ENCODE results near the gene TLL2. TPM values are rescaled to one million over a fixed set of nuclear protein-coding genes. Genes with fewer than 3 reads are reported as not detected.

Gene TLL2
- polyA plus RNA-seq, 1 experiment: 0.05 TPM

- ChIA-PET CTCF (interaction anchor here (1.5 to 1.9 kb wide), 2 partner anchors 10 to 25 kb away, joined by 4 to 8 read pairs; no protein-coding TSS in a partner anchor), POLR2A (no interaction called here)
- TF ChIP-seq CTCF (IDR thresholded peaks at IDR 0.05; ENCODE audit: insufficient read depth, low read depth, low read length): no peak
- H3K36me3 ChIP-seq (ENCODE audit: control insufficient read depth, insufficient read depth, low read length): no peaks in the 10 kb centered on the region
- peaks cover 4% of the 10 kb centered on the region; the same call in 1 of the 2 replicates for H3K27me3 ChIP-seq (ENCODE audit: control insufficient read depth, insufficient read depth, low read length)
- no peak overlapping the region for H3K4me3 ChIP-seq (ENCODE audit: low read depth, low read length)
- DNase-seq (ENCODE audit: low read depth): no peak
Observed at GRCh38 chr10:96400465-96400864, 113.3 kb downstream of the TLL2 start.

GRCh38 chr10:96397902-96398301 lies 115.8 kb downstream of the TLL2 start:
- DNase-seq (ENCODE audit: low read depth): no peak
- H3K36me3 ChIP-seq (ENCODE audit: control insufficient read depth, insufficient read depth, low read length): no peaks in the 10 kb centered on the region
- H3K27me3 ChIP-seq (ENCODE audit: control insufficient read depth, insufficient read depth, low read length): peaks cover 3% of the 10 kb centered on the region; the same call in 1 of the 2 replicates
- TF ChIP-seq CTCF (IDR thresholded peaks at IDR 0.05; ENCODE audit: insufficient read depth, low read depth, low read length): no peak
- H3K4me3 ChIP-seq (ENCODE audit: low read depth, low read length): no peak overlapping the region
- ChIA-PET CTCF (interaction anchor here (0.8 to 4.0 kb wide), 2 partner anchors 23 to 27 kb away, joined by 3 to 20 read pairs; no protein-coding TSS in a partner anchor), POLR2A (no interaction called here)

- H3K4me3 ChIP-seq (ENCODE audit: low read depth, low read length): no peak overlapping the region
- no peak for DNase-seq (ENCODE audit: low read depth)
- no peaks in the 10 kb centered on the region for H3K36me3 ChIP-seq (ENCODE audit: control insufficient read depth, insufficient read depth, low read length)
- H3K27me3 ChIP-seq (ENCODE audit: control insufficient read depth, insufficient read depth, low read length): peaks cover 2% of the 10 kb centered on the region; the same call in 1 of the 2 replicates
- ChIA-PET POLR2A (no interaction called here), CTCF (interaction anchor here (0.7 to 4.3 kb wide), 17 partner anchors 8 to 822 kb away, joined by 3 to 28 read pairs (median 5); partner anchors contain the start of gene TLL2)
- TF ChIP-seq CTCF (IDR thresholded peaks at IDR 0.05; ENCODE audit: insufficient read depth, low read depth, low read length): peak; percentile 89
Observed at GRCh38 chr10:96395931-96396877, 117.5 kb downstream of the TLL2 start.

- ChIA-PET POLR2A (no interaction called here), CTCF (interaction anchor here (0.8 to 3.4 kb wide), 3 partner anchors 16 to 125 kb away, joined by 3 to 13 read pairs (median 3); partner anchors contain the start of gene TLL2)
- Histone ChIP-seq H3K36me3 (ENCODE audit: control insufficient read depth, insufficient read depth, low read length) (no peaks in the 10 kb centered on the region), H3K27me3 (ENCODE audit: control insufficient read depth, insufficient read depth, low read length) (no peaks in the 10 kb centered on the region; the same call in 1 of the 2 replicates), H3K4me3 (ENCODE audit: low read depth, low read length) (no peak overlapping the region)
- no peak for DNase-seq (ENCODE audit: low read depth)
- no peak for TF ChIP-seq CTCF (IDR thresholded peaks at IDR 0.05; ENCODE audit: insufficient read depth, low read depth, low read length)
Observed at GRCh38 chr10:96390460-96390864, 123.3 kb downstream of the TLL2 start.

GRCh38 chr10:96389785-96390184 lies 123.9 kb downstream of the TLL2 start:
- H3K27me3 ChIP-seq (ENCODE audit: control insufficient read depth, insufficient read depth, low read length): no peaks in the 10 kb centered on the region; the same call in 1 of the 2 replicates
- CTCF ChIA-PET: interaction anchor here (0.8 to 3.4 kb wide), 2 partner anchors 15 to 126 kb away, joined by 3 to 13 read pairs; no protein-coding TSS in a partner anchor
- no peak overlapping the region for H3K4me3 ChIP-seq (ENCODE audit: low read depth, low read length)
- POLR2A ChIA-PET: no interaction called here
- no peaks in the 10 kb centered on the region for H3K36me3 ChIP-seq (ENCODE audit: control insufficient read depth, insufficient read depth, low read length)
- no peak for TF ChIP-seq CTCF (IDR thresholded peaks at IDR 0.05; ENCODE audit: insufficient read depth, low read depth, low read length)
- no peak for DNase-seq (ENCODE audit: low read depth)

All from BJ (cell line).